Activated CD4-positive, alpha-beta T cell treated with anti-CD3 and anti-CD28 coated beads for 24 hours (primary cell): ENCODE data around the gene ZNF853.
A peak's percentile ranks its signal among the peaks of the same experiment; 100 is the strongest.
"Not testable (repeated sequence)": the region's sequence is repeated elsewhere in the genome, so short reads cannot be mapped to it uniquely, and the experiment has no call there.

Experiments used
- DNase-seq, 2 donors: peaks; one replicate each; pipeline ENCODE4 v3.0.0-alpha.2; 2020; ENCODE audit warnings: low read depth in 2 of 2

Gene ZNF853

GRCh38 chr7:6614953-6615722 lies at the start of gene ZNF853:
Gene ZNF853, plus strand, starts transcription at chr7:6615610. Its CDS starts 565 bp downstream, at chr7:6616175.
- no peak for DNase-seq

- no peak for DNase-seq
Measured at GRCh38 chr7:6565655-6566054, 49.8 kb upstream of the ZNF853 start.

GRCh38 chr7:6567886-6568285 lies 47.5 kb upstream of the ZNF853 start:
- no peak for DNase-seq

GRCh38 chr7:6571160-6571779 lies 44.1 kb upstream of the ZNF853 start:
- DNase-seq: no peak

GRCh38 chr7:6575281-6576023 lies 40.0 kb upstream of the ZNF853 start:
- no peak for DNase-seq

- no peak for DNase-seq
Measured at GRCh38 chr7:6576024-6576866, 39.2 kb upstream of the ZNF853 start.

- not testable (repeated sequence) for DNase-seq
Measured at GRCh38 chr7:6576867-6577368, 38.5 kb upstream of the ZNF853 start.

- DNase-seq: peak; percentile 83
Measured at GRCh38 chr7:6577369-6578113, 37.9 kb upstream of the ZNF853 start, which contains the start of gene ZDHHC4. Gene ZDHHC4, plus strand, starts transcription at chr7:6577454. Its CDS starts 3,108 bp downstream, at chr7:6580562.

GRCh38 chr7:6578114-6579084 lies 37.0 kb upstream of the ZNF853 start:
- DNase-seq: no peak

- no peak for DNase-seq
Measured at GRCh38 chr7:6579446-6579845, 36.0 kb upstream of the ZNF853 start.

GRCh38 chr7:6585746-6586432 lies 29.5 kb upstream of the ZNF853 start:
- not testable (repeated sequence) for DNase-seq

- DNase-seq: no peak
Measured at GRCh38 chr7:6588566-6588965, 26.8 kb upstream of the ZNF853 start.

GRCh38 chr7:6589151-6589828 lies 26.1 kb upstream of the ZNF853 start:
- DNase-seq: no peak

GRCh38 chr7:6589829-6590644 lies 25.4 kb upstream of the ZNF853 start, which contains the start of gene INTS15:
Gene INTS15, plus strand, starts transcription at chr7:6590021. Its CDS starts 263 bp downstream, at chr7:6590284.
- DNase-seq: peak; percentile 67 to 74

- no peak for DNase-seq
Measured at GRCh38 chr7:6590645-6591110, 24.7 kb upstream of the ZNF853 start.

GRCh38 chr7:6600093-6600492 lies 15.3 kb upstream of the ZNF853 start:
- no peak for DNase-seq

GRCh38 chr7:6604458-6604857 lies 11.0 kb upstream of the ZNF853 start:
- no peak for DNase-seq
